Neural progenitor cell (in vitro differentiated cells): ENCODE results near the gene TRIM46.

Experiments used
- EZH2 ChIP-seq: fragments of 200-600 bp; sonication (generic); IDR thresholded peaks from 2 replicates; pipeline ENCODE4 v1.6.1; 2017; ENCODE audit warnings: antibody characterized with exemption, mild to moderate bottlenecking, moderate library complexity
- EZH2phosphoT487 ChIP-seq: fragments of 200-600 bp; sonication (generic); IDR thresholded peaks from 2 replicates; pipeline ENCODE4 v1.6.1; 2017; ENCODE audit warnings: antibody characterized with exemption
- TF ChIP-seq, protein P1 (sequence below): fragments of 200-600 bp; sonication (generic); IDR thresholded peaks from 2 replicates; pipeline ENCODE4 v1.5.1; 2017; ENCODE audit warnings: antibody characterized with exemption, mild to moderate bottlenecking

DNA sequence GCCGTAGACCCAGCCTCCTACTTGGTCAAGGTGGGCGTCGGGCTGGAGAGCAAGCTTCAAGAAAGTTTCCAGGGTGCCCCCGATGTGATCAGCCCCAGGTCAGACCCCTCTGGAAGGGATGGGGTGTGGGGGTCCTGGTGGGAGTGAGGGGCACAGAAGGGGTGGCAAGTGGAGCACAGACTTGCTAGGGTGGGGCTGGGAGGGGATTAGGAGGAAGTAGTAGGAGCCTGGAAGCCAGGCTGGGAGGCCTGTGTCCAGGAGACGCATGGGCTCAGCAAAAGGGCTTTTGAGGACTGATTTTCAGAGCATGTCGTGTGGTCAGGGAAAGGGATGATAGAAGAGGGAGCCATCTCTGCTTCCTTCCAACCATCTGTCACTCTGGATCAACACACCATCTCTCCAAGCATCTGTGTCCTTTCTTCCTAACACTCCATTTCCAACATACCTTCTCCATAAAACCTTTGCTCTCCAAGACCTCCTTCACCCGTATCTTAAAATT lies 8.5 kb downstream of the TRIM46 start:
- TF ChIP-seq, protein P1, sequence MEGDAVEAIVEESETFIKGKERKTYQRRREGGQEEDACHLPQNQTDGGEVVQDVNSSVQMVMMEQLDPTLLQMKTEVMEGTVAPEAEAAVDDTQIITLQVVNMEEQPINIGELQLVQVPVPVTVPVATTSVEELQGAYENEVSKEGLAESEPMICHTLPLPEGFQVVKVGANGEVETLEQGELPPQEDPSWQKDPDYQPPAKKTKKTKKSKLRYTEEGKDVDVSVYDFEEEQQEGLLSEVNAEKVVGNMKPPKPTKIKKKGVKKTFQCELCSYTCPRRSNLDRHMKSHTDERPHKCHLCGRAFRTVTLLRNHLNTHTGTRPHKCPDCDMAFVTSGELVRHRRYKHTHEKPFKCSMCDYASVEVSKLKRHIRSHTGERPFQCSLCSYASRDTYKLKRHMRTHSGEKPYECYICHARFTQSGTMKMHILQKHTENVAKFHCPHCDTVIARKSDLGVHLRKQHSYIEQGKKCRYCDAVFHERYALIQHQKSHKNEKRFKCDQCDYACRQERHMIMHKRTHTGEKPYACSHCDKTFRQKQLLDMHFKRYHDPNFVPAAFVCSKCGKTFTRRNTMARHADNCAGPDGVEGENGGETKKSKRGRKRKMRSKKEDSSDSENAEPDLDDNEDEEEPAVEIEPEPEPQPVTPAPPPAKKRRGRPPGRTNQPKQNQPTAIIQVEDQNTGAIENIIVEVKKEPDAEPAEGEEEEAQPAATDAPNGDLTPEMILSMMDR = no peak
- TF ChIP-seq EZH2phosphoT487 (no peak), EZH2 (no peak)
